ENCODE results near the gene PTCH1. TPM values are rescaled to one million over a fixed set of nuclear protein-coding genes. Genes with fewer than 3 reads are reported as not detected.

PTCH1 gene
- total and polyA plus RNA-seq, 7 experiments from 2014 or later = 5.7 to 28.9 (median 21.2) TPM

DNA sequence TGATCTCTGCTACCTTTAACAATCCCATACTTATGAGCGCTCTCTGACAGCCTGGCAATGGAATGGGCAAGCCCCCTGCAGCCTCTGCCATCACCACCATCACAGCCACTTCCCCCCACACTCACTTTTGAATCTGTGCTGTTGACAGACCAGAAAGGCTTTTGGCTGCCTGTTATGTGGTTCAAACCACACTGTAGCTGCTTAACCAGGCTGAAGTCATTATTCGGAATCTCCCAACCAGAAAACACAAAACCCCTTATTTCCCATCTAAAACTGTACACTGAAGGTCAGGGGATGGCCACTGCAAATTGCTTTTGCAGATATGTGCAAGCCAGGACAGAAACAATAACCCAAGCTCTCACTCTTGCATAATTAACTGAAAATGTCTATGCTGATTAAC lies 35.8 kb downstream of the PTCH1 start:
- ChIA-PET CTCF (no interaction called here), POLR2A (no interaction called here)
- peaks cover 0 to 19% (median 7%) of the 10 kb centered on the region in 7 donors for H3K4me1 Mint-ChIP-seq
- Histone ChIP-seq H3K4me3 (ENCODE audit: low read length) (no peak overlapping the region), H3K4me1 (ENCODE audit: control insufficient read depth in 2 of 2, insufficient read depth in 2 of 2, low read length in 2 of 2) (no peaks in the 10 kb centered on the region), H3K27me3 (ENCODE audit: control insufficient read depth in 2 of 2, insufficient read depth in 2 of 2, low read length in 2 of 2) (no peaks in the 10 kb centered on the region), H3K36me3 (ENCODE audit: control insufficient read depth in 2 of 3, insufficient read depth in 3 of 3, low read length in 3 of 3) (peaks cover 7 to 36% (median 9%) of the 10 kb centered on the region in 3 experiments), H3K9me3 (ENCODE audit: control insufficient read depth in 2 of 3, low read length in 3 of 3) (no peaks in the 10 kb centered on the region), H3K27ac (ENCODE audit: low read depth, low read length) (no peak overlapping the region)
- intact Hi-C loops (cut with micrococcal nuclease) = no loop called here
- no peaks in the 10 kb centered on the region for H3K9me3 Mint-ChIP-seq
- H3K27ac Mint-ChIP-seq = peak overlapping the region in 1 of 9 donors; percentile 81
- no peak overlapping the region for H3K4me3 Mint-ChIP-seq
- H3K36me3 Mint-ChIP-seq = peaks cover 0 to 47% (median 36%) of the 10 kb centered on the region in 5 donors
- no peak for DNase-seq
- no peak for ATAC-seq
- peaks cover 0 to 14% (median 0%) of the 10 kb centered on the region in 5 donors for H3K27me3 Mint-ChIP-seq

GRCh38 chr9:95480346-95480745 lies 36.4 kb downstream of the PTCH1 start:
- H3K4me1 ChIP-seq (ENCODE audit: control insufficient read depth in 2 of 2, insufficient read depth in 2 of 2, low read length in 2 of 2) = no peaks in the 10 kb centered on the region
- no peak overlapping the region for H3K4me3 Mint-ChIP-seq
- DNase-seq (no peak), ATAC-seq (no peak)
- peaks cover 0 to 19% (median 7%) of the 10 kb centered on the region in 7 donors for H3K4me1 Mint-ChIP-seq
- no peak overlapping the region for H3K4me3 ChIP-seq (ENCODE audit: low read length)
- ChIA-PET POLR2A (no interaction called here), CTCF (no interaction called here)
- peaks cover 0 to 16% (median 0%) of the 10 kb centered on the region in 5 donors for H3K27me3 Mint-ChIP-seq
- no peaks in the 10 kb centered on the region for H3K9me3 ChIP-seq (ENCODE audit: control insufficient read depth in 2 of 3, low read length in 3 of 3)
- no peak overlapping the region for H3K27ac ChIP-seq (ENCODE audit: low read depth, low read length)
- H3K27ac Mint-ChIP-seq = no peak overlapping the region
- intact Hi-C loops (cut with micrococcal nuclease) = no loop called here
- H3K36me3 ChIP-seq (ENCODE audit: control insufficient read depth in 2 of 3, insufficient read depth in 3 of 3, low read length in 3 of 3) = peaks cover 7 to 41% (median 9%) of the 10 kb centered on the region in 3 experiments
- H3K27me3 ChIP-seq (ENCODE audit: control insufficient read depth in 2 of 2, insufficient read depth in 2 of 2, low read length in 2 of 2) = no peaks in the 10 kb centered on the region
- no peaks in the 10 kb centered on the region for H3K9me3 Mint-ChIP-seq
- peaks cover 0 to 54% (median 41%) of the 10 kb centered on the region in 5 donors for H3K36me3 Mint-ChIP-seq

DNA sequence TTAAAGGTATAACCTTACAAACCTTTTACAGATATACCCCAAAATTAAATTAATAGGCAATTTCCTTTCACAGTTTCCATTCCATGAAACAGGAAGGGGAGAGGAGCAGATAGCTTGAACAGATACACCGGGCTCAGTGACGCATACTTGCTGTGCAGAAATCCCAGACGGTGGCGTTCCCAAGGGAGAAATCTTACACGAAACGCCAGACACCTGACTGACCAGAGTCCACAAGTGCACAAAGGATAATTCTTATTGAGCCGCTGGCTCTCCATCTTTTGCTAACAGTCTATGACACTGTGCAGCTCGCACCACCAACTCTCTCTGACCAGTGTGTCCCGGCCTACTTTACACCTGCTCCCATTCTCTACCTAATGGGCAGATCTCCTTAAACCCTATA lies 37.4 kb downstream of the PTCH1 start:
- peaks cover 0 to 64% (median 46%) of the 10 kb centered on the region in 5 donors for H3K36me3 Mint-ChIP-seq
- Histone ChIP-seq H3K9me3 (ENCODE audit: control insufficient read depth in 2 of 3, low read length in 3 of 3) (no peaks in the 10 kb centered on the region), H3K27ac (ENCODE audit: low read depth, low read length) (no peak overlapping the region), H3K27me3 (ENCODE audit: control insufficient read depth in 2 of 2, insufficient read depth in 2 of 2, low read length in 2 of 2) (no peaks in the 10 kb centered on the region), H3K4me1 (ENCODE audit: control insufficient read depth in 2 of 2, insufficient read depth in 2 of 2, low read length in 2 of 2) (no peaks in the 10 kb centered on the region), H3K4me3 (ENCODE audit: low read length) (no peak overlapping the region), H3K36me3 (ENCODE audit: control insufficient read depth in 2 of 3, insufficient read depth in 3 of 3, low read length in 3 of 3) (peaks cover 7 to 50% (median 9%) of the 10 kb centered on the region in 3 experiments)
- CTCF ChIA-PET = no interaction called here
- no peak overlapping the region for H3K27ac Mint-ChIP-seq
- H3K4me1 Mint-ChIP-seq = peaks cover 0 to 19% (median 5%) of the 10 kb centered on the region in 7 donors
- H3K27me3 Mint-ChIP-seq = peaks cover 0 to 16% (median 0%) of the 10 kb centered on the region in 5 donors
- ATAC-seq (no peak), DNase-seq (no peak)
- POLR2A ChIA-PET = no interaction called here
- intact Hi-C loops (cut with micrococcal nuclease) = no loop called here
- no peaks in the 10 kb centered on the region for H3K9me3 Mint-ChIP-seq
- H3K4me3 Mint-ChIP-seq = no peak overlapping the region

GRCh38 chr9:95478335-95478734 lies 38.4 kb downstream of the PTCH1 start:
- no peaks in the 10 kb centered on the region for H3K27me3 ChIP-seq (ENCODE audit: control insufficient read depth in 2 of 2, insufficient read depth in 2 of 2, low read length in 2 of 2)
- peaks cover 0 to 13% (median 5%) of the 10 kb centered on the region in 7 donors for H3K4me1 Mint-ChIP-seq
- peaks cover 7 to 55% (median 12%) of the 10 kb centered on the region in 3 experiments for H3K36me3 ChIP-seq (ENCODE audit: control insufficient read depth in 2 of 3, insufficient read depth in 3 of 3, low read length in 3 of 3)
- peaks cover 0 to 13% (median 0%) of the 10 kb centered on the region in 5 donors for H3K27me3 Mint-ChIP-seq
- DNase-seq = no peak
- POLR2A ChIA-PET = no interaction called here
- no peak overlapping the region for H3K27ac ChIP-seq (ENCODE audit: low read depth, low read length)
- ATAC-seq = no peak
- peaks cover 0 to 70% (median 50%) of the 10 kb centered on the region in 5 donors for H3K36me3 Mint-ChIP-seq
- no peak overlapping the region for H3K27ac Mint-ChIP-seq
- H3K9me3 ChIP-seq (ENCODE audit: control insufficient read depth in 2 of 3, low read length in 3 of 3) = no peaks in the 10 kb centered on the region
- no peaks in the 10 kb centered on the region for H3K9me3 Mint-ChIP-seq
- CTCF ChIA-PET = no interaction called here
- no peak overlapping the region for H3K4me3 Mint-ChIP-seq
- intact Hi-C loops (cut with micrococcal nuclease) = no loop called here
- no peak overlapping the region for H3K4me3 ChIP-seq (ENCODE audit: low read length)
- H3K4me1 ChIP-seq (ENCODE audit: control insufficient read depth in 2 of 2, insufficient read depth in 2 of 2, low read length in 2 of 2) = no peaks in the 10 kb centered on the region

DNA sequence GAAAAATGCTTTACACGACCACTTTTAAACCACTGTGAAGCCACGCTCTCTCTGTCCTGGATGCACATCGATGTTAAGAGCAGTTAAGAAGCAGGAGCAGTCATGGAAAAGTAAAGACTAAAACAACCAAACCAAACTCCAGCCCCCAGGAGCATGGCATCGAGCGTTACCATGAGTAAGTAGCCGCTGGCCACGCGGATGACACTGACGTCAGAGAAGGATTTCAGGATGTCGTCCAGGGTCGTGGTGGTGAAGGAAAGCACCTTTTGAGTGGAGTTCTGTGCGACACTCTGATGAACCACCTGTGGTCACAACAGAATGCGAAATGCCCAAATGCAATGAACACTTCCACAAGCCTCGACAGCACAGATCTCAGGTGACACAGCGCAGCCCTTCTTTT lies 38.9 kb downstream of the PTCH1 start:
- Mint-ChIP-seq H3K4me1 (peaks cover 0 to 11% (median 5%) of the 10 kb centered on the region in 7 donors), H3K4me3 (no peak overlapping the region), H3K27ac (no peak overlapping the region), H3K27me3 (peaks cover 0 to 13% (median 0%) of the 10 kb centered on the region in 5 donors), H3K9me3 (no peaks in the 10 kb centered on the region), H3K36me3 (peaks cover 0 to 73% (median 54%) of the 10 kb centered on the region in 5 donors)
- Histone ChIP-seq H3K9me3 (ENCODE audit: control insufficient read depth in 2 of 3, low read length in 3 of 3) (no peaks in the 10 kb centered on the region), H3K4me1 (ENCODE audit: control insufficient read depth in 2 of 2, insufficient read depth in 2 of 2, low read length in 2 of 2) (no peaks in the 10 kb centered on the region), H3K27ac (ENCODE audit: low read depth, low read length) (no peak overlapping the region), H3K36me3 (ENCODE audit: control insufficient read depth in 2 of 3, insufficient read depth in 3 of 3, low read length in 3 of 3) (peaks cover 7 to 56% (median 12%) of the 10 kb centered on the region in 3 experiments), H3K4me3 (ENCODE audit: low read length) (no peak overlapping the region), H3K27me3 (ENCODE audit: control insufficient read depth in 2 of 2, insufficient read depth in 2 of 2, low read length in 2 of 2) (no peaks in the 10 kb centered on the region)
- POLR2A ChIA-PET = interaction anchor here (0.7 kb wide), 1 partner anchor 22 kb away, joined by 3 read pairs; no protein-coding TSS in a partner anchor
- ATAC-seq = no peak
- CTCF ChIA-PET = no interaction called here
- intact Hi-C loops (cut with micrococcal nuclease) = no loop called here
- DNase-seq = no peak

GRCh38 chr9:95477441-95477840 lies 39.3 kb downstream of the PTCH1 start:
- H3K27ac ChIP-seq (ENCODE audit: low read depth, low read length) = no peak overlapping the region
- H3K27me3 ChIP-seq (ENCODE audit: control insufficient read depth in 2 of 2, insufficient read depth in 2 of 2, low read length in 2 of 2) = no peaks in the 10 kb centered on the region
- H3K4me1 Mint-ChIP-seq = peaks cover 0 to 11% (median 5%) of the 10 kb centered on the region in 7 donors
- H3K27ac Mint-ChIP-seq = no peak overlapping the region
- H3K36me3 ChIP-seq (ENCODE audit: control insufficient read depth in 2 of 3, insufficient read depth in 3 of 3, low read length in 3 of 3) = peaks cover 10 to 60% (median 12%) of the 10 kb centered on the region in 3 experiments
- H3K4me3 ChIP-seq (ENCODE audit: low read length) = no peak overlapping the region
- peaks cover 0 to 11% (median 0%) of the 10 kb centered on the region in 5 donors for H3K27me3 Mint-ChIP-seq
- H3K4me3 Mint-ChIP-seq = no peak overlapping the region
- DNase-seq = no peak
- no peak for ATAC-seq
- intact Hi-C loops (cut with micrococcal nuclease) = no loop called here
- peaks cover 0 to 77% (median 56%) of the 10 kb centered on the region in 5 donors for H3K36me3 Mint-ChIP-seq
- H3K9me3 Mint-ChIP-seq = no peaks in the 10 kb centered on the region
- H3K4me1 ChIP-seq (ENCODE audit: control insufficient read depth in 2 of 2, insufficient read depth in 2 of 2, low read length in 2 of 2) = no peaks in the 10 kb centered on the region
- ChIA-PET CTCF (no interaction called here), POLR2A (interaction anchor here (0.7 kb wide), 1 partner anchor 21 kb away, joined by 3 read pairs; no protein-coding TSS in a partner anchor)
- no peaks in the 10 kb centered on the region for H3K9me3 ChIP-seq (ENCODE audit: control insufficient read depth in 2 of 3, low read length in 3 of 3)

DNA sequence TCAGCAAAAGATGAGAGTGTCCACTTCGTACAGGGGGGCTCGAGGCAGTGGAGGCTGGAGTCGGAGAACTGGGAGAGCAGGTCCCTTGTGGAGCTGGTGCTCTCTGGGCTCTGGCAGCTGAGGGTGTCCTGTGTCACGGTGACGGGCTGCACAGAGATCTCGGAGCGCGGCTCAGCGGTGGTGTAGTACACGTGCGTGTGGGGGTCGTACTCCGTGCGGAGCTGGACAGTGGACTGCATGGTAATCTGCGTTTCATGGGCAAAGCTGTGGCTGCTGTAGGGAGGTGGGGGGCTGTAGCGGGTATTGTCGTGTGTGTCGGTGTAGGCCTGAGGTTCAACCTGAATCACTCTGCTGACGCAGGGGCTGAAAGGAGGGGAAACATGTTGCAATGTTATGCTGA lies 48.0 kb downstream of the PTCH1 start:
- H3K27me3 Mint-ChIP-seq = peaks cover 0 to 26% (median 0%) of the 10 kb centered on the region in 5 donors
- DNase-seq (no peak), ATAC-seq (no peak)
- H3K4me1 Mint-ChIP-seq = peaks cover 0 to 15% (median 8%) of the 10 kb centered on the region in 7 donors
- Histone ChIP-seq H3K27me3 (ENCODE audit: control insufficient read depth in 2 of 2, insufficient read depth in 2 of 2, low read length in 2 of 2) (no peaks in the 10 kb centered on the region), H3K27ac (ENCODE audit: low read depth, low read length) (no peak overlapping the region), H3K4me1 (ENCODE audit: control insufficient read depth in 2 of 2, insufficient read depth in 2 of 2, low read length in 2 of 2) (no peaks in the 10 kb centered on the region), H3K36me3 (ENCODE audit: control insufficient read depth in 2 of 3, insufficient read depth in 3 of 3, low read length in 3 of 3) (peaks cover 3 to 22% (median 12%) of the 10 kb centered on the region in 3 experiments), H3K9me3 (ENCODE audit: control insufficient read depth in 2 of 3, low read length in 3 of 3) (no peaks in the 10 kb centered on the region), H3K4me3 (ENCODE audit: low read length) (no peak overlapping the region)
- CTCF ChIA-PET = no interaction called here
- no peak overlapping the region for H3K27ac Mint-ChIP-seq
- no peak overlapping the region for H3K4me3 Mint-ChIP-seq
- POLR2A ChIA-PET = no interaction called here
- peaks cover 0 to 2% (median 0%) of the 10 kb centered on the region in 11 donors for H3K9me3 Mint-ChIP-seq
- H3K36me3 Mint-ChIP-seq = peaks cover 13 to 59% (median 40%) of the 10 kb centered on the region in 5 donors
- intact Hi-C loops (cut with micrococcal nuclease) = no loop called here
